HFF-Myc (cell line): ENCODE data around the gene SWT1.
"Not testable (repeated sequence)": the region's sequence is repeated elsewhere in the genome, so short reads cannot be mapped to it uniquely, and the experiment has no call there.

Experiments
- DNase-seq: peaks from one replicate; pipeline ENCODE4 v3.0.0-alpha.2; 2011; ENCODE audit warnings: low read depth; ENCODE audit errors: extremely low read depth
- H3K4me3 ChIP-seq: replicated peaks from 2 replicates; pipeline ENCODE4 v1.5.1; 2011; ENCODE audit warnings: low read depth, mild to moderate bottlenecking, control low read depth, low read length
- TF ChIP-seq, protein P1 (sequence below): IDR thresholded peaks from 2 replicates; pipeline ENCODE4 v1.5.1; 2012; ENCODE audit warnings: mild to moderate bottlenecking, low read depth, low read length, control low read depth; ENCODE audit errors: missing control alignments

SWT1 gene

DNA sequence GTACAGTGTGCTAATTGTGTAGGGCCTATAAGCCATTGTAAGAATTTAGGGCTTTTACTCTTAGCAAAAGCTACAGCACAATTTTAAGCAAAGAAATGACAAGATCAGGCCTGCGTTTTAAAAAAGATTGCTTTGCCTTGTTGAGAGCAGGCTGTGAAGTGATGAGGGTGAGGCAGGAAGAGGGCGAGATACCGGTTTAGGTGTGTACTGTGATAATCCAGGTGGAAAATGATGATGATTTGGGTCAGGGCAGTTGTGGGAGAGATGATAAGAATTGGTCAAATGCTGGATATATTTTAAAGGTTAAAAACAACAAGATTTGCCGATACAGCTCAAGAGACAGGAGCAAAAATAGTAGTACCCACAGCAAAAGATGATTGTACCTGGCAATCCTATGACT is 72.0 kb downstream of the SWT1 start:
- no peak overlapping the region for H3K4me3 ChIP-seq
- TF ChIP-seq, protein P1, sequence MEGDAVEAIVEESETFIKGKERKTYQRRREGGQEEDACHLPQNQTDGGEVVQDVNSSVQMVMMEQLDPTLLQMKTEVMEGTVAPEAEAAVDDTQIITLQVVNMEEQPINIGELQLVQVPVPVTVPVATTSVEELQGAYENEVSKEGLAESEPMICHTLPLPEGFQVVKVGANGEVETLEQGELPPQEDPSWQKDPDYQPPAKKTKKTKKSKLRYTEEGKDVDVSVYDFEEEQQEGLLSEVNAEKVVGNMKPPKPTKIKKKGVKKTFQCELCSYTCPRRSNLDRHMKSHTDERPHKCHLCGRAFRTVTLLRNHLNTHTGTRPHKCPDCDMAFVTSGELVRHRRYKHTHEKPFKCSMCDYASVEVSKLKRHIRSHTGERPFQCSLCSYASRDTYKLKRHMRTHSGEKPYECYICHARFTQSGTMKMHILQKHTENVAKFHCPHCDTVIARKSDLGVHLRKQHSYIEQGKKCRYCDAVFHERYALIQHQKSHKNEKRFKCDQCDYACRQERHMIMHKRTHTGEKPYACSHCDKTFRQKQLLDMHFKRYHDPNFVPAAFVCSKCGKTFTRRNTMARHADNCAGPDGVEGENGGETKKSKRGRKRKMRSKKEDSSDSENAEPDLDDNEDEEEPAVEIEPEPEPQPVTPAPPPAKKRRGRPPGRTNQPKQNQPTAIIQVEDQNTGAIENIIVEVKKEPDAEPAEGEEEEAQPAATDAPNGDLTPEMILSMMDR = no peak
- DNase-seq = no peak

DNA sequence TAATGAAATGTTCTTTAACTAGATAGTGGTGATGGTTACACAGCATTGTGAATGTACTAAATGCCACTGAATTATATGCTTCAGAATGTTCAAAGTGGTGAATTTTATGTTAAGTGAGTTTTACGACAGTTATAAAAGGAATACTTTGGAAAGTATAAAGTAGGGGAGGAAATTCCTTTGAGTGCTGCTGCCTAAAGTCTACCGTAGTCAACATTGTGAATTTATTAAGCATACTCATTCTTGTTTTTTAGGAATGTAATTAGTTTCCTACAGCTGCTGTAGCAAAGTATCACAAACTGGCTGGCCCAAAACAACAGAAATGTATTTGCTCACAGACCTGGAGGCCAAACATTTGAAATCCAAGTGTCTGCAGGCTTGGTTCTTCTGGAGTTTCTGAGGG is 73.0 kb downstream of the SWT1 start:
- TF ChIP-seq, protein P1 = no peak
- H3K4me3 ChIP-seq = no peak overlapping the region
- no peak for DNase-seq

DNA sequence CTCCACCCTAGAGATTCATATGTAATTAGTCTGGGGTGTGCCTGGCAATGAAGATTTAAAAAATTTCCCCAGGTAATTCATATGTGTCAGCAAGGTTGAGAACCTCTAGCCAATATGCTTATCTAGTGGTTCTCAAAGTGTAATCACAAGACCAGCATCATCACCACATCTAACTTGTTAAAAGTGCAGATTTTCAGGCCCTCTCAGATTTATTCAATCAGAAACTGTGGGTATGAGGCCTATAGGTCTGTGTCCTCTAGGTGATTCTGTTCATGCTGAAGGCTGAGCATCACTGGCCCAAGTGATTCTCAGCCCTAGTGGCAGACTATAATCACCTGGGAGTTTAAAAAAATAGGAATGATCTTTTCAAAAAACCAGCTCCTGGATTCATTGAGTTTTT is 75.9 kb downstream of the SWT1 start:
- no peak for DNase-seq
- no peak overlapping the region for H3K4me3 ChIP-seq

DNA sequence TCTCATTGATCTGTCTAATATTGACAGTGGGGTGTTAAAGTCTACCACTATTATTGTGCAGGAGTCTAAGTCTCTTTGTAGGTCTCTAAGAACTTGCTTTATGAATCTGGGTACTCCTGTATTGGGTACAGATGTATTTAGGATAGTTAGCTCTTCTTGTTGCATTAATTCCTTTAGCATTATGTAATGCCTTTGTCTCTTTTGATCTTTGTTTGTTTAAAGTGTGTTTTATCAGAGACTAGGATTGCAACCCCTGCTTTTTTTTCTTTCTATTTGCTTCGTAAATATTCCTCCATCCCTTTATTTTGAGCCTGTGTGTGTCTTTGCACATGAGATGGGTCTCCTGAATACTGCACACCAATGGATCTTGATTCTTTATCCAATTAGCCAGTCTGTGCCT is 77.2 kb downstream of the SWT1 start:
- DNase-seq, H3K4me3 ChIP-seq: not testable (repeated sequence)

More for the DNA sequence above, 75.9 kb downstream of the SWT1 start:
- TF ChIP-seq, protein P1 = no peak

DNA sequence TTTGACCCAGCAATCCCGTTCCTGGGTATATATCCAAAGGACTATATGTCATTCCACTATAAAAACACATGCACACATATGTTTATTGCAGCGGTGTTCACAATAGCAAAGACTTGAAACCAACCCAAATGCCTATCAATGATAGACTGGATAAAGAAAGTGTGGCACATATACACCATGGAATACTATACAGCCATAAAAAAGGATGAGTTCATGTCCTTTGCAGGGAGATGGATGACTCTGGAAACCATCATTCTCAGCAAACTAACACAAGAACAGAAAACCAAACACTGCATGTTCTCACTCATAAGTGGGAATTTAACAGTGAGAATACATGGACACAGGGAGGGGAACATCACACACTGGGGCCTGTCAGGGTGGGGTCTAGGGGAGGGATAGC is 80.2 kb downstream of the SWT1 start:
- DNase-seq, H3K4me3 ChIP-seq: not testable (repeated sequence)

DNA sequence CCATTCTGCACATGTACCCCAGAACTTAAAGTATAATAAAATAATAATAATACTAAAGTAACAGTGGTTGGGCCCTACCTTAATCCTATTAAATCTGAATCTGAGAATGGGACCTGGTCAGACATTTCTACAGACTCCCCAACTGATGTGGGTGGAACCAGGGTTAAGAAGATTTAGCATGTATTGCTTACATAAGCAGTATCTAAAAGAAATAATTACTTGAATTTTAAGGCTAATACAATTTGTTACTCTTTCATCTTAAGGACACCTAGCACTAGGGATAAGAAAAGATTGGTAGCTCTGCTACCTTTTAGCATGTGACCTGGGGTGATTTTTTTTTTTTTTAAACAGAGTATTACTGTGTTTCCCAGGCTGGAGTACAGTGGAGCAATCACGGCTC is 80.7 kb downstream of the SWT1 start:
- TF ChIP-seq, protein P1 = no peak
- no peak for DNase-seq
- H3K4me3 ChIP-seq = no peak overlapping the region

DNA sequence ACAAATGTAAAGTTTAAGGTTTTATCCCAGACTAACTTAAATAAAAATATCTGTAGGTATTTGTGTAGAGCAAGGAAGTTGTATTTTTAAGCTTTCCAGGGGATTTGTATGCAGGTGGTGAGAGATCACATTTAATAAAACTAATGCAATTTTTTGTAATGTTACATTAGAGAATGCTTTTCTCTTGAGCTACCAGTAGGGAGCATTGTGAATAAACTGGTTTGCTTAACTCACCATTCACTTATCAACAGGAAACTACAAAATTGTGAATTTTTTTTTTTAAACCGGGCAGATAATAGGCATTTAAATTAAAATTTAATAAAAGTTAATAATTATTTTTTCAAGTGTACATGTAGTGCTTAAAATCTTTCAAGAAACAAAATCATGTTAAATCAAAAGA is 81.5 kb downstream of the SWT1 start:
- no peak overlapping the region for H3K4me3 ChIP-seq
- TF ChIP-seq, protein P1 = no peak
- DNase-seq = no peak

DNA sequence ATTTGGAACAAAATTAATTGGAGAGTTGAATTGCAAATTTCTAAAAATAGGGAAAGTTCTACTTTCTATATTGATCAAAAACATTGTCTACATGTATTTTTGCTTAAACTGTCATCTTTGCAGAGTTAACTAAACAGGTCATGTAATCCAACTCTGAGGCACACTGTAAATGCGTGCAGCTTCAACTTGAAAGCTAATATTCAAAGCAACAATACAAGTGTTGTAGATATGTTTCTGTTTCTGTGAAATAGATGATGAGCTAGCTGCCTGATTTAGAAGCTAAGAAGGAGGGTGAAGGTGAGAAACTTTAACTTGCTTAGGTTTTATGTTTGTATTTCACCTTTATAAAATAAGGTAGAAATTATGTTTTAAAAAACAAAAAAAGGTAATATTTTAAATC is 82.9 kb downstream of the SWT1 start:
- no peak overlapping the region for H3K4me3 ChIP-seq
- TF ChIP-seq, protein P1 = no peak
- no peak for DNase-seq
